Psoas muscle (tissue), 8 donors: ENCODE data around the gene NCDN. TPM values are rescaled to one million over a fixed set of nuclear protein-coding genes. Genes with fewer than 3 reads are reported as not detected.

Source experiments
- ATAC-seq, 4 donors: fragments of 200-7000 bp; cut with Tn5 transposase; one replicate each; pipeline ENCODE4 v1.9.1; 2020; ENCODE audit warnings: moderate library complexity in 3 of 4, mild to moderate bottlenecking in 2 of 4
- DNase-seq, 2 donors: peaks; one replicate each; pipeline ENCODE4 v3.0.0-alpha.2; 2020
- H3K27ac ChIP-seq: fragments of 200-600 bp; one replicate; pipeline ENCODE4 v1.8.0; 2022
- H3K27me3 ChIP-seq, 3 donors: fragments of 200-600 bp in 1 of 3; one replicate each; pipeline versions ENCODE4 v1.6.1 to v1.8.0; 2013 to 2022; ENCODE audit warnings: low read length in 2 of 3, mild to moderate bottlenecking in 2 of 3, moderate library complexity in 1 of 3; ENCODE audit not compliant: insufficient read depth in 3 of 3
- H3K36me3 ChIP-seq, 2 donors: fragments of 200-600 bp in 1 of 2; one replicate each; pipeline versions ENCODE4 v1.6.1 to v1.8.0; 2013 to 2022; ENCODE audit warnings: low read depth in 1 of 2, mild to moderate bottlenecking in 1 of 2, moderate library complexity in 1 of 2; ENCODE audit not compliant: insufficient read depth in 1 of 2
- H3K4me1 ChIP-seq: fragments of 200-600 bp; one replicate; pipeline ENCODE4 v1.8.0; 2022
- H3K4me3 ChIP-seq: fragments of 200-600 bp; one replicate; pipeline ENCODE4 v1.8.0; 2022; ENCODE audit warnings: mild to moderate bottlenecking
- H3K9me3 ChIP-seq: fragments of 200-600 bp; one replicate; pipeline ENCODE4 v1.8.0; 2022
- WGBS, 3 donors: extraction: QIAGEN DNeasy Blood & Tissue Kit; methylation state at CpG; one replicate each; pipeline versions ENCODE4 v1.1.6 to v1.1.7; 2013; 5-methylcytosine and 5-hydroxymethylcytosine counted together
- intact Hi-C, 2 donors: fragments of 100-400 bp; cut with DNase I; formaldehyde crosslinking; loops; one replicate each; pipeline versions ENCODE4 v1.11.0 to v1.14.2; 2022
- polyA plus RNA-seq, 3 donors: library from polyadenylated mRNA; stranded (reverse); fragments of 200-250 nt; gene quantifications; one replicate each; pipeline ENCODE4 v1.2.3, GENCODE V29; 2013
- total RNA-seq, 4 donors: library from RNA; stranded (reverse); fragmentation: NEBNext Ultra II Directional in 2 of 4; extraction: Animal tissue kit (Norgen Biotek cat#: 25700) in 2 of 4; gene quantifications; one replicate each; pipeline versions ENCODE4 v1.2.1 to v1.2.4, GENCODE V29; 2021 to 2023
- TF ChIP-seq, protein P1 (sequence below): fragments of 200-600 bp; IDR thresholded peaks from one replicate; pipeline ENCODE4 v1.8.0; 2022; ENCODE audit warnings: antibody characterized with exemption
- donor health status: healthy with polysubstance abuse.
- donor health status: DM: no; HTN: no; CAD: no; lungs with moderate emphysema.
- donor health status: Bipolar disorder and iron deficiency.
- donor health status: healthy.
- donor health status: DM: yes; HTN: yes; CAD: no.
- donor health status: DM: no; HTN: no; CAD: no.
- donor health status: DM: no; HTN: no; CAD: no.
- donor health status: DM: yes; HTN: yes; CAD: no.

Gene NCDN
- total and polyA plus RNA-seq, 7 donors: 6.8 to 23.1 (median 13.9) TPM

DNA sequence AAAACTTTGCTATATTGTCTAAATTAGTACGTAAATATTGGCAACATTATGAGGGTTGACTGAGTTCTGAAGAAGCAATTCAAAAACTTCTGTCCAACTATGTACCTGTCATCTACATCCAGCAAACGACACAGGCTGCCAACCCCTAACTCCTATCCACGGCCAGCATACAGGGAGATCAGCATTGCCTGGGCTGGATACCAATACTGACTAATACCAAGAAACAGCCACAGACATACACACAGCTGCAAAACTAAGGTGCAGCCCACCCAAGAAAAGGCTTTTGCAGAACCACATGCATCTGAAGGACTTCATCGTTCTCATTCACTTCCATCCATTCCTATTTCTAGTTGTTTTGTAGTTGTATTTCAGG is 2.4 kb upstream of the NCDN start:
- TF ChIP-seq, protein P1, sequence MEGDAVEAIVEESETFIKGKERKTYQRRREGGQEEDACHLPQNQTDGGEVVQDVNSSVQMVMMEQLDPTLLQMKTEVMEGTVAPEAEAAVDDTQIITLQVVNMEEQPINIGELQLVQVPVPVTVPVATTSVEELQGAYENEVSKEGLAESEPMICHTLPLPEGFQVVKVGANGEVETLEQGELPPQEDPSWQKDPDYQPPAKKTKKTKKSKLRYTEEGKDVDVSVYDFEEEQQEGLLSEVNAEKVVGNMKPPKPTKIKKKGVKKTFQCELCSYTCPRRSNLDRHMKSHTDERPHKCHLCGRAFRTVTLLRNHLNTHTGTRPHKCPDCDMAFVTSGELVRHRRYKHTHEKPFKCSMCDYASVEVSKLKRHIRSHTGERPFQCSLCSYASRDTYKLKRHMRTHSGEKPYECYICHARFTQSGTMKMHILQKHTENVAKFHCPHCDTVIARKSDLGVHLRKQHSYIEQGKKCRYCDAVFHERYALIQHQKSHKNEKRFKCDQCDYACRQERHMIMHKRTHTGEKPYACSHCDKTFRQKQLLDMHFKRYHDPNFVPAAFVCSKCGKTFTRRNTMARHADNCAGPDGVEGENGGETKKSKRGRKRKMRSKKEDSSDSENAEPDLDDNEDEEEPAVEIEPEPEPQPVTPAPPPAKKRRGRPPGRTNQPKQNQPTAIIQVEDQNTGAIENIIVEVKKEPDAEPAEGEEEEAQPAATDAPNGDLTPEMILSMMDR: no peak
- Histone ChIP-seq H3K36me3 (peaks cover 0 to 40% of the 10 kb centered on the region in 2 donors), H3K9me3 (no peaks in the 10 kb centered on the region), H3K4me3 (peak overlapping the region; percentile 99), H3K4me1 (peaks cover 38% of the 10 kb centered on the region), H3K27ac (peak overlapping the region; percentile 99), H3K27me3 (no peaks in the 10 kb centered on the region)
- ATAC-seq (no peak), DNase-seq (no peak)
- intact Hi-C loops: no loop called here
- 42 to 58% (median 51%) methylated on average over 4 of the region's 4 CpGs for WGBS, 3 donors

DNA sequence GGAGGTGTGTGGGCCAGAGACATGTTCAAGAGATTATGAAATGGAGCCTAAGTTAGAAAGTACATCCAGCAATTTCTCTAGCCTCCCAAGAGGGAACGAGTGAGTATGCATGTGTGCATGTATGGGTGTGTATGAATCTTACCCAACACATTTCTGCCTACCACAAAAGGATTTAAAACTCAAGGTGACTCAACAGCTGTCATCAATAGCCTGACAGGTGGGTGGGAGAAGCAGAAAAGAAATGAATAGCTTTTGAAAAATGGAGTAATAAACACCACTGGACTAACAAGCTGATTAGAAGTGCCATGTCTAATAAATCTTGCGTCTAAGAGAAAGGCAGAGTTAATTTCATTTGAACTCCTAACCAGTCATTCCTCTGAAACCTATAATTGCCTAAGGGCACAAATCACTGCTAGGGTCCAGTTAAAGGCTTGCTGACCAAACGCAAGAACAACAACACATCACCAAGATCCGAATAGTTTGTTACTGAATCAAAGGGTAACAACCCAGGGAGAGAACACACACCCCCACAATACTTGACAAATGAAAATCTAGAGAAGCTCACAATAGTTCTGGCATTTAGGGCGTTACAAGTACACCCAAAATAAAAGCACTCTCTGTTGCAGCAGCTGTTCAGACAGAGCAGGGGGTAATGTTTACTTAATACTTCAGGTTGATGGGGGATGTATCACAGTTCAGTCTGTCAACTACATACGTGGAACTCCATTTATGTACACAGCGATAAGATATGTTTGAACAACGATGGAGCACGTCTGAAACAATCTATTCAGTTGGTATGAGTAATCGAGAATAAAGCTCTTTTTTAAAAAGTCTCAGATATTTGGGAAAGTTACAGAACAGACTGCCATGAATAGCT is 1.8 kb upstream of the NCDN start:
- intact Hi-C loops: no loop called here
- Histone ChIP-seq H3K4me3 (peak overlapping the region; percentile 99), H3K4me1 (peaks cover 43% of the 10 kb centered on the region), H3K9me3 (no peaks in the 10 kb centered on the region), H3K27me3 (no peaks in the 10 kb centered on the region), H3K27ac (peak overlapping the region; percentile 99), H3K36me3 (peaks cover 0 to 33% of the 10 kb centered on the region in 2 donors)
- ATAC-seq (peak in 3 of 4 donors; percentile 11 to 35 (median 21)), DNase-seq (no peak)
- 48 to 60% (median 53%) methylated on average over 10 of the region's 10 CpGs for WGBS, 3 donors
- TF ChIP-seq, protein P1: no peak

DNA sequence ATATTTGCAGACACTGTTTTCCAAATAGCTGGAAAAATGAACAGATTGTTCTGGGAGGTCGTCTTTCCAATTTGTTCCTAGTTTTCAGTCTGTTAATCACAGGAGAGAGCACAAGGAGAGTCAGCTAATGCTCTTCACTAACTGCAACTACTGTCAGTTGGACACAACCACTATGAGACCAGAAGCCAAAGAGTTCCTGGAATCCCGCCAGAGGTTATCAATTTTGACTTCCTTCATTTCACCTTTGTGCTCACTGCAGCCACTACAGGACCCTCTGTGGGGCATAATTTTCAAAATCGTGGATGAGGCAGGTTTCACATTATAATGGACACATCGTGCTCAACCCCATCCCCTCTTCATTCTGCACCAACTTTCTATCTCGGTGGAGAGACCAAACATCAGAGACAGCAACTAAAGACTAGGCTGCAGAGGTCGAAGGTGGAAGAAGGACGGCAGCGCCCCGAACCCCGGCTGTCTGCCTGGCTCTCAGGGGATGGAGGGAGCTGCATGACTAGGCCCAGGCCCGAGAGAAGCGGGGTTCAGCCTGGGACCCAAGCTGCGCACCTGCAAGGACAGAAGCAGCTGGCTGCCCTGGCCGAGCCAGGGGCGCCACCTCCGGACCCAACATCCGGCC is 998 bp upstream of the NCDN start:
- intact Hi-C loops: no loop called here
- H3K27ac ChIP-seq: peak overlapping the region; percentile 99
- no peak for ATAC-seq
- H3K4me3 ChIP-seq: peak overlapping the region; percentile 99
- H3K4me1 ChIP-seq: peaks cover 49% of the 10 kb centered on the region
- TF ChIP-seq, protein P1: no peak
- DNase-seq: no peak
- no peaks in the 10 kb centered on the region for H3K27me3 ChIP-seq
- peaks cover 0 to 26% of the 10 kb centered on the region in 2 donors for H3K36me3 ChIP-seq
- H3K9me3 ChIP-seq: no peaks in the 10 kb centered on the region
- 1 to 2% (median 1%) methylated on average over 15 to 17 of the region's 17 CpGs for WGBS, 3 donors

DNA sequence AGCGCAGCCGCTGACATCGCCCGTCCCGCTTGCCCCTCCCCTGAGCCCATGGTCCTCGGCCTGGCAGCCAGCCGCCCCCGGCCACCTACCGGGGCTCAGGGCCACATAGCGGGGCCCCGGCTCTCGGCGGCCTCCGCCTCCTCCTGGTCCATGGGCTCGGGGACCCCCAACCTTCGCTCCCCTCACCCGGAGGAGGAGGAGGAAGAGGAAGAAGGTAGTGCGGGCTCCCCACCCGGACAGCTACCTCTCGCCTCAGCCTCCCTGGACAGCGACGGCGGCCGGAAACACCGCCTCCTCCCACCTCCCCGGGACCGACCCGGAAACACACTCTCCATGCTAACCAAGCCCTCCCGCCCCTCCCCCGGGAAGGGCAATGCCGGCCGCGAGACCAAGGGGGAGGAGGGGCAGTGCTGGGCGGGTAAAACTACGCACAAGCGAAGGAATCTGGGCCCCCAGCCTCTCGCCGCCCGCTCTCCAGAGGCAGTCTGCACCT is 435 bp upstream of the NCDN start, which contains the start of gene KIAA0319L:
TSS of gene KIAA0319L (minus strand) at position 286 of the 493 bp plus-strand sequence. CDS start 2,912 bp downstream, outside the sequence.
- H3K4me1 ChIP-seq: peaks cover 54% of the 10 kb centered on the region
- 0 to 1% (median 1%) methylated on average over 28 to 39 of the region's 39 CpGs for WGBS, 3 donors
- intact Hi-C loops: no loop called here

More for the DNA sequence above, 435 bp upstream of the NCDN start, which contains the start of gene KIAA0319L:
- Histone ChIP-seq H3K27ac (peak within 1 kb of the TSS; percentile 99), H3K36me3 (peaks cover 0 to 26% of the 10 kb centered on the region in 2 donors), H3K27me3 (no peaks in the 10 kb centered on the region), H3K4me3 (peak within 1 kb of the TSS; percentile 99), H3K9me3 (no peaks in the 10 kb centered on the region)
- DNase-seq (peak; percentile 91 to 94), ATAC-seq (peak; percentile 87 to 90 (median 88))
- TF ChIP-seq, protein P1: no peak
